ENCODE data around the gene SLC6A3. TPM values are rescaled to one million over a fixed set of nuclear protein-coding genes. Genes with fewer than 3 reads are reported as not detected.
A peak's percentile ranks its signal among the peaks of the same experiment; 100 is the strongest.

Gene SLC6A3
- total RNA-seq, 1 experiment from 2014 or later = not detected

GRCh38 chr5:1387059-1387755, 58.0 kb downstream of the SLC6A3 start:
- no peak for TF ChIP-seq CTCF (IDR thresholded peaks at IDR 0.05; ENCODE audit: insufficient read depth in 1 of 2, low read depth in 1 of 2, low read length in 1 of 2, severe bottlenecking in 1 of 2, unreplicated experiment in 1 of 2)
- BruUV-seq (replicated peaks) = no TSS peak
- Mint-ChIP-seq H3K27me3 (ENCODE audit: insufficient read depth, unreplicated experiment) (peaks cover 30% of the 10 kb centered on the region), H3K9me3 (ENCODE audit: unreplicated experiment) (no peaks in the 10 kb centered on the region), H3K36me3 (ENCODE audit: insufficient read depth, unreplicated experiment) (no peaks in the 10 kb centered on the region), H3K4me1 (ENCODE audit: low read depth, unreplicated experiment) (peaks cover 9% of the 10 kb centered on the region), H3K4me3 (ENCODE audit: unreplicated experiment) (peak overlapping the region; percentile 81), H3K27ac (ENCODE audit: unreplicated experiment) (no peak overlapping the region)
- no peaks in the 10 kb centered on the region for H3K9me3 ChIP-seq
- ChIA-PET POLR2A (no interaction called here), CTCF (interaction anchor here (0.6 kb wide), 1 partner anchor 588 kb away, joined by 3 read pairs; no protein-coding TSS in a partner anchor)
- H3K36me3 ChIP-seq (ENCODE audit: control insufficient read depth, insufficient read depth, low read length) = no peaks in the 10 kb centered on the region
- no peaks in the 10 kb centered on the region for H3K4me1 ChIP-seq
- no peak for DNase-seq
- intact Hi-C loops (cut with micrococcal nuclease; ENCODE audit: unreplicated experiment) = no loop called here
- peaks cover 3% of the 10 kb centered on the region for H3K27me3 ChIP-seq (replicated peaks; ENCODE audit: control insufficient read depth, insufficient read depth, low read length)
- H3K4me3 ChIP-seq (ENCODE audit: low read depth, low read length) = no peak overlapping the region

- TF ChIP-seq CTCF (IDR thresholded peaks at IDR 0.05; ENCODE audit: insufficient read depth in 1 of 2, low read depth in 1 of 2, low read length in 1 of 2, severe bottlenecking in 1 of 2, unreplicated experiment in 1 of 2) = no peak
- Histone ChIP-seq H3K36me3 (ENCODE audit: control insufficient read depth, insufficient read depth, low read length) (no peaks in the 10 kb centered on the region), H3K9me3 (no peaks in the 10 kb centered on the region), H3K4me1 (no peaks in the 10 kb centered on the region), H3K4me3 (ENCODE audit: low read depth, low read length) (peak overlapping the region; percentile 43), H3K27me3 (replicated peaks; ENCODE audit: control insufficient read depth, insufficient read depth, low read length) (peaks cover 3% of the 10 kb centered on the region)
- Mint-ChIP-seq H3K27ac (ENCODE audit: unreplicated experiment) (no peak overlapping the region), H3K9me3 (ENCODE audit: unreplicated experiment) (no peaks in the 10 kb centered on the region), H3K4me1 (ENCODE audit: low read depth, unreplicated experiment) (peaks cover 9% of the 10 kb centered on the region), H3K36me3 (ENCODE audit: insufficient read depth, unreplicated experiment) (no peaks in the 10 kb centered on the region), H3K27me3 (ENCODE audit: insufficient read depth, unreplicated experiment) (peaks cover 32% of the 10 kb centered on the region), H3K4me3 (ENCODE audit: unreplicated experiment) (peak overlapping the region; percentile 81)
- intact Hi-C loops (cut with micrococcal nuclease; ENCODE audit: unreplicated experiment) = no loop called here
- no TSS peak for BruUV-seq (replicated peaks)
- ChIA-PET POLR2A (no interaction called here), CTCF (no interaction called here)
- peak in 1 of 2 experiments; percentile 41 for DNase-seq
These were observed 58.9 kb downstream of the SLC6A3 start for GRCh38 chr5:1386274-1386717.

- ChIA-PET POLR2A (no interaction called here), CTCF (interaction anchor here (1.0 to 1.1 kb wide), 2 partner anchors 58 to 82 kb away, joined by 3 to 4 read pairs; no protein-coding TSS in a partner anchor)
- Mint-ChIP-seq H3K27ac (ENCODE audit: unreplicated experiment) (no peak overlapping the region), H3K4me3 (ENCODE audit: unreplicated experiment) (peak overlapping the region; percentile 81), H3K27me3 (ENCODE audit: insufficient read depth, unreplicated experiment) (peaks cover 32% of the 10 kb centered on the region), H3K36me3 (ENCODE audit: insufficient read depth, unreplicated experiment) (no peaks in the 10 kb centered on the region), H3K4me1 (ENCODE audit: low read depth, unreplicated experiment) (peaks cover 9% of the 10 kb centered on the region), H3K9me3 (ENCODE audit: unreplicated experiment) (no peaks in the 10 kb centered on the region)
- BruUV-seq (replicated peaks) = no TSS peak
- intact Hi-C loops (cut with micrococcal nuclease; ENCODE audit: unreplicated experiment) = no loop called here
- peak; percentile 73 to 79 for DNase-seq
- Histone ChIP-seq H3K4me3 (ENCODE audit: low read depth, low read length) (peak overlapping the region; percentile 43), H3K9me3 (no peaks in the 10 kb centered on the region), H3K4me1 (peaks cover 4% of the 10 kb centered on the region), H3K36me3 (ENCODE audit: control insufficient read depth, insufficient read depth, low read length) (no peaks in the 10 kb centered on the region), H3K27me3 (replicated peaks; ENCODE audit: control insufficient read depth, insufficient read depth, low read length) (peaks cover 1% of the 10 kb centered on the region)
- no peak for TF ChIP-seq CTCF (IDR thresholded peaks at IDR 0.05; ENCODE audit: insufficient read depth in 1 of 2, low read depth in 1 of 2, low read length in 1 of 2, severe bottlenecking in 1 of 2, unreplicated experiment in 1 of 2)
These were observed 59.6 kb downstream of the SLC6A3 start for GRCh38 chr5:1385395-1386273.

All from Caco-2 (cell line).